Thymus (tissue), 14 donors: ENCODE results near the gene ZNF98. TPM values are rescaled to one million over a fixed set of nuclear protein-coding genes. Genes with fewer than 3 reads are reported as not detected.

Experiments used
- DNase-seq, 9 donors: peaks; one replicate each; pipeline ENCODE4 v3.0.0-alpha.2; 2013; ENCODE audit warnings: low spot score in 9 of 9, low read depth in 6 of 9, missing footprints in 1 of 9
- H3K27ac ChIP-seq, 2 donors: one replicate each; pipeline ENCODE4 v1.5.1; 2013; ENCODE audit warnings: control low read depth in 1 of 2, low read depth in 1 of 2, low read length in 1 of 2, mild to moderate bottlenecking in 1 of 2, moderate library complexity in 1 of 2
- H3K27me3 ChIP-seq, 2 donors: one replicate each; pipeline ENCODE4 v1.5.1; 2013; ENCODE audit warnings: low read length in 1 of 2; ENCODE audit not compliant: control insufficient read depth in 2 of 2, insufficient read depth in 1 of 2
- H3K36me3 ChIP-seq, 2 donors: one replicate each; pipeline ENCODE4 v1.5.1; 2013; ENCODE audit warnings: low read length in 1 of 2, mild to moderate bottlenecking in 1 of 2, moderate library complexity in 1 of 2; ENCODE audit not compliant: control insufficient read depth in 2 of 2, insufficient read depth in 2 of 2
- H3K4me1 ChIP-seq, 2 donors: one replicate each; pipeline ENCODE4 v1.5.1; 2013; ENCODE audit warnings: low read length in 2 of 2; ENCODE audit not compliant: control insufficient read depth in 2 of 2, insufficient read depth in 2 of 2
- H3K4me3 ChIP-seq, 2 donors: one replicate each; pipeline ENCODE4 v1.5.1; 2013; ENCODE audit warnings: low read length in 2 of 2, control low read depth in 1 of 2, mild to moderate bottlenecking in 1 of 2
- H3K9me3 ChIP-seq, 2 donors: one replicate each; pipeline ENCODE4 v1.5.1; 2013; ENCODE audit warnings: low read length in 1 of 2, mild to moderate bottlenecking in 1 of 2; ENCODE audit not compliant: control insufficient read depth in 2 of 2, insufficient read depth in 1 of 2
- WGBS: extraction: QIAGEN DNeasy Blood & Tissue Kit; methylation state at CpG from one replicate; pipeline ENCODE4 v1.1.7; 2013; 5-methylcytosine and 5-hydroxymethylcytosine counted together
- long read RNA-seq, 10 donors: transcript quantifications; one replicate each; lab custom pipeline, GENCODE V29; 2026
- polyA plus RNA-seq: library from polyadenylated mRNA; stranded (reverse); fragments of 200-250 nt; gene quantifications from one replicate; pipeline ENCODE4 v1.2.3, GENCODE V29; 2013
- total RNA-seq: library from RNA; stranded (reverse); fragments of 120-200 nt; gene quantifications from one replicate; pipeline ENCODE4 v1.2.4, GENCODE V29; 2013
- donor health status: healthy.

The ZNF98 gene
- total RNA-seq (0.24 TPM), polyA plus RNA-seq (0.07 TPM)
- long read RNA-seq, donor 1: 0 reads
- long read RNA-seq, donor 2: 0 reads
- long read RNA-seq, donor 3: 0 reads
- long read RNA-seq, donor 4: 0 reads
- long read RNA-seq, donor 5: 0 reads
- long read RNA-seq, donor 6: 0 reads
- long read RNA-seq, donor 7: 0 reads
- long read RNA-seq, donor 8: 0 reads
- long read RNA-seq, donor 9, partial matches to known transcripts: 20 of 20 reads
- long read RNA-seq, donor 9, other reads (novel, unspliced or antisense): 0 of 20 reads
- long read RNA-seq, donor 10: 0 reads

- H3K4me3 ChIP-seq: no peak within 1 kb of the TSS
- H3K27me3 ChIP-seq: no peaks in the 10 kb centered on the region
- H3K27ac ChIP-seq: no peak within 1 kb of the TSS
- H3K9me3 ChIP-seq: peaks cover 5 to 33% of the 10 kb centered on the region in 2 donors
- H3K4me1 ChIP-seq: no peaks in the 10 kb centered on the region
- DNase-seq: no peak
- H3K36me3 ChIP-seq: no peaks in the 10 kb centered on the region
- 7% methylated on average over 16 of the region's 16 CpGs for WGBS
These were observed at the start of gene ZNF98 for GRCh38 chr19:22422211-22422610. TSS of gene ZNF98 (minus strand) at chr19:22422346. CDS start at chr19:22422224, 122 bp downstream.

- DNase-seq: no peak
- 87% methylated on average over 3 of the region's 3 CpGs for WGBS
- H3K4me3 ChIP-seq: no peak overlapping the region
- H3K4me1 ChIP-seq: no peaks in the 10 kb centered on the region
- peaks cover 1 to 21% of the 10 kb centered on the region in 2 donors for H3K9me3 ChIP-seq
- H3K36me3 ChIP-seq: no peaks in the 10 kb centered on the region
- H3K27ac ChIP-seq: no peak overlapping the region
- H3K27me3 ChIP-seq: no peaks in the 10 kb centered on the region
These were observed 24.5 kb upstream of the ZNF98 start for GRCh38 chr19:22446605-22447004.

- DNase-seq: no peak
- no peaks in the 10 kb centered on the region for H3K27me3 ChIP-seq
- 98% methylated on average over 2 of the region's 2 CpGs for WGBS
- no peak overlapping the region for H3K4me3 ChIP-seq
- no peak overlapping the region for H3K27ac ChIP-seq
- no peaks in the 10 kb centered on the region for H3K4me1 ChIP-seq
- H3K36me3 ChIP-seq: no peaks in the 10 kb centered on the region
- peaks cover 0 to 20% of the 10 kb centered on the region in 2 donors for H3K9me3 ChIP-seq
These were observed 15.9 kb upstream of the ZNF98 start for GRCh38 chr19:22438011-22438410.

- no peaks in the 10 kb centered on the region for H3K4me1 ChIP-seq
- DNase-seq: no peak
- no peak overlapping the region for H3K27ac ChIP-seq
- H3K9me3 ChIP-seq: peaks cover 12 to 46% of the 10 kb centered on the region in 2 donors
- no peaks in the 10 kb centered on the region for H3K36me3 ChIP-seq
- no peak overlapping the region for H3K4me3 ChIP-seq
- no peaks in the 10 kb centered on the region for H3K27me3 ChIP-seq
- 12% methylated on average over 60 of the region's 60 CpGs for WGBS
These were observed 6.1 kb upstream of the ZNF98 start for GRCh38 chr19:22427960-22428913.

GRCh38 chr19:22427547-22427946, 5.4 kb upstream of the ZNF98 start:
- Histone ChIP-seq H3K27me3 (no peaks in the 10 kb centered on the region), H3K4me1 (no peaks in the 10 kb centered on the region), H3K27ac (no peak overlapping the region), H3K9me3 (peaks cover 13 to 40% of the 10 kb centered on the region in 2 donors), H3K36me3 (no peaks in the 10 kb centered on the region), H3K4me3 (no peak overlapping the region)
- DNase-seq: no peak
- 11% methylated on average over 19 of the region's 19 CpGs for WGBS

- Histone ChIP-seq H3K9me3 (peaks cover 13 to 43% of the 10 kb centered on the region in 2 donors), H3K27ac (no peak overlapping the region), H3K4me1 (no peaks in the 10 kb centered on the region), H3K36me3 (no peaks in the 10 kb centered on the region), H3K27me3 (no peaks in the 10 kb centered on the region), H3K4me3 (no peak overlapping the region)
- DNase-seq: no peak
- 67% methylated on average over 8 of the region's 8 CpGs for WGBS
These were observed 4.8 kb upstream of the ZNF98 start for GRCh38 chr19:22426901-22427300.

- Histone ChIP-seq H3K9me3 (peaks cover 5 to 32% of the 10 kb centered on the region in 2 donors), H3K4me1 (no peaks in the 10 kb centered on the region), H3K4me3 (no peak overlapping the region), H3K27me3 (no peaks in the 10 kb centered on the region), H3K27ac (no peak overlapping the region), H3K36me3 (no peaks in the 10 kb centered on the region)
- no peak for DNase-seq
- WGBS: 5% methylated on average over 20 of the region's 20 CpGs
These were observed 349 bp downstream of the ZNF98 start for GRCh38 chr19:22421797-22422196.

- DNase-seq: no peak
- H3K27ac ChIP-seq: no peak overlapping the region
- WGBS: 82% methylated on average over 2 of the region's 2 CpGs
- no peaks in the 10 kb centered on the region for H3K36me3 ChIP-seq
- H3K9me3 ChIP-seq: peaks cover 0 to 10% of the 10 kb centered on the region in 2 donors
- no peaks in the 10 kb centered on the region for H3K27me3 ChIP-seq
- no peaks in the 10 kb centered on the region for H3K4me1 ChIP-seq
- H3K4me3 ChIP-seq: no peak overlapping the region
These were observed 67.5 kb downstream of the ZNF98 start for GRCh38 chr19:22354665-22355064.
